ENCODE results near the gene GUCA2B.
A peak's percentile ranks its signal among the peaks of the same experiment; 100 is the strongest.

The GUCA2B gene

GRCh38 chr1:42142894-42143675, 10.1 kb upstream of the GUCA2B start:
- DNase-seq (ENCODE audit: insufficient read length, low spot score) (no peak), FAIRE-seq (no peak)

- FAIRE-seq, result no peak
Measured at GRCh38 chr1:42143896-42144710, 9.1 kb upstream of the GUCA2B start.

DNA sequence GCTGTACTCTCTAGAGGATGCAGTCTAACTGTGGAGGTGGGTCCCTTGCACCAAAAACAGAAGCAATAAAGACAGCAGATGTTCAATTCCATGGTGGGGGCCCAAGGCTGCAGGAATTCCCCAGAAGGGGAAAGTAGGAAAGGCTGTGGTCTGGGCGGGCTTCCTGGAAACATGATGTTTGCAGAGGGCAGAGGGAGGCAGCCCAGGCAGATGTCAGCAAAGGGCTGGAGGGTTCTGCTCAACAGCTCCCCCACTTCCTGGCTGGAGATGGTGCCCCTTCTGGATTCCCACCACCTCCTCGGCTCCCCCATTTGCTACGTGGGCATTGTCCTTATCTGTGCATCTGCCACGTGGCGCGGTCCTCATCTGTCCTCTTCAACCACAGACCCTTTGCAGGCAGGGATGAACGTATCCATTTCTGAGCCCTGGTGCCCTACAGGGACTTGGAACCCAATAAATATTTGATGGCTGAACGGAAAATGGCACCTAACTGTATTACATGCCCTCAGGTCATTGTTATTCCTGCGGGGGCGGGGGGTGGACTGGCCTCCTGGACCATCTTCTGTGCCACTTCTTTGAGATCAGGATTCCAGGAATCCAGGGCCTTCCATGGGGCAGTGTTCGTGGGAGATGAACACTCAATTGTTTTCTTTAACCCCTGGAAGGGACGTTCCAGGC, 8.4 kb upstream of the GUCA2B start:
- DNase-seq (ENCODE audit: insufficient read length, low spot score) (no peak), FAIRE-seq (no peak)

More at GRCh38 chr1:42143896-42144710, 9.1 kb upstream of the GUCA2B start:
- DNase-seq (ENCODE audit: insufficient read length, low spot score), result no peak

DNA sequence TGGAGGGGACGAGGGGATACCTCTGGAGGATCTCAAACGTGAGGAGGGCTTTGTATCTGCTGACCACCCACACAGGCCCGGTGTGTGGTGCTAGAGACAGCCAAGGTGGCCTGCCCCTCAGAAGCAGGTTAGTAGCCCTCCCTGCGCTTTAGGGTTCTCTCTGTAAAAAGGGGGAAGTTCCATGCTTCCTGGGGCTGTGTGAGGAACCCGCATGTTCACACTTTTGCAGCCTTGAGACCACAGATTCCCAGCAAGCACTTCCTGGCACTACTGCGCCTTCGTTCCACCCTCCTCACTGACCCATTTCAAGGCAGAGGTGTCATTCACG, 7.9 kb upstream of the GUCA2B start:
- no peak for DNase-seq (ENCODE audit: insufficient read length, low spot score)
- no peak for FAIRE-seq

DNA sequence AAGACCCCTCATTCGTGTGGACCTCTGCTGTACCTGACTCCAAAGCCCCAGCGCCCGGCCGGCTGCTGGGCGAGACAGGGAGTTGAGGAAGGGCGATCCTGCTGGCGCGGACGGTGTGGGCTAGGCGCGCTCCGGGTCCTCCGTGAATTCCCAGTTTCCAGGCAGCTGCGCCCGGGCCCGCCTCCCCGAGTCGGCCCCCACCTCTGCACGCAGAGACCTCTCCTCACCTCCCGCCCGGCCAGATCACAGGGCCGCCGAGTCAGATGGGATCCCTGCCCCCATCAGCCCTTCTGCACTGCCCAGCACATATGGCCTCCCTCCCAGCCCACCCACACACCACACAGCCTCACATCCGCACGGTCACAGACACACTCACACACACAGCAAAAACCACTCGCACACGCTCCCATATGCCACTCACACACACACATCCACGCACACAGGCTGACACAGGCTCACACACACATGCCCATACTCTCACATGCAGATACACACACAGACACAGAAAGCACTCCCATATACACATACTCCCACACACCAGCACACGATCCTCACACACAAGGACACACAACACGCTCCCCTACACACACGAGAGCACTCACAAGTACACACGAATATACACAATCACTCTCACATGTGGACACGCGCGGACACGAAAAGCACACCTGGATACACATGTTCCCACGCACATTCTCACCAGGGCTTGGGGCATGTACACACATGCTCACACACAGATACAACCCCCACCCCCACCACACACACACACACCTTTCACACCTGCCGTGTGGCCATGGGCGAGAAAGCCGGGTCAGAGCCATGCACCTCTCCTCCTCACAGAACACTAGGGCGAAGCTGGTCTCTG, 7.2 kb upstream of the GUCA2B start:
- FAIRE-seq, result no peak

DNA sequence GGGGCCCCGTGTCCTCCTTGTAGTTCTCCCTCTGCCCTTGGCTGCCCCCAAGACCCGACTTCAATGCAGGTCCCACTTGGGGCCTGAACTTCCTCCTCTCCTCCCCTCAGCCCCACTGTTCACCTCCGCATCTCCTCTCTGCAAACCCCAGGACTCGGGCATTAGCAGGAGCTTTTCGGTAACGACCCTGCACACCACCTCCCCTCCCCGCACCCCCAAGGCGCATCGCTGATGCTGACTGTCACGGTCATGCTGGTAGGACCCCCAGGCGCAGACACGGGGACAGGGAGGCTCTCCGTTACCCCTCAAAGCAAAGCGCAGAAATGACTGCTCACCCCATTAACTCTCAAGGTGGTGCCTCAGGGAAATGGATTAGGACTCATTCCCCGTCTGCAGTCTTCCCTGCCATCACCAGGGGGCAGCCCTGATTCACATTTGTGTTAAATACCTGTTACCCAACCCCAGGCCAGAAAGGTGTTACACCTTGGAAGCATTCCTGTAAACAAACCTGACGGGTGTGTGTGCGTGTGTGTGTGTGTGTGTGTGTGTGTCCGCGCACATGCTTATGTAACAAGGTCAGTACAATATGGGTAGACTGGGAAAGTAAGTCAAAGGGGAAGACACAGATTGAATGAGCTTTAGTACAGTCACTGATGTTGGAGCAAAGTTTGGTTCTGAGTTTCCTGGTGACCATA, 6.4 kb upstream of the GUCA2B start:
- DNase-seq (ENCODE audit: insufficient read length, low spot score), result peak; percentile 65
- peak; percentile 86 for FAIRE-seq

More for the DNA sequence above, 7.2 kb upstream of the GUCA2B start:
- DNase-seq (ENCODE audit: insufficient read length, low spot score), result no peak

GRCh38 chr1:42148166-42148565, 5.0 kb upstream of the GUCA2B start:
- DNase-seq (ENCODE audit: insufficient read length, low spot score) (no peak), FAIRE-seq (no peak)

DNA sequence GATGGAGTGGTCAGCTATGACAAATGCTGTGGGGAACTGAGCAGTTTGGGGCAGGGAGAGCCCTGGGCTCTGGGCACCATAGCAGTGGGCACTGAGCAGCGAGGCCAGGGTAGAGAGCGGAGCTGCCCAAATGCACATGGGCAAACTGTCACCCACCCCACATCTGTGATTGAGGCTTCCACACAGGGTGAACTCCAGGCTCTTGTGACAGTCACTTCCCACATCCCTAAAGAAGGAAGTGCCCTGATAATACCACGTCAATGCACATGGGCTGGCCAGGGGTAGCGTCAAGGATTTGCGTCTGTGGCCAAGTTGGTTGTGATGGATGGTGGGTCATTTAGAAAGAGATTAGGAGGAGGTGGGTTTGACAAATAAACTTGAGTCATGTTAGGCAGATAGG, 2.6 kb upstream of the GUCA2B start:
- no peak for DNase-seq (ENCODE audit: insufficient read length, low spot score)
- no peak for FAIRE-seq

- no peak for DNase-seq (ENCODE audit: insufficient read length, low spot score)
- FAIRE-seq, result no peak
Measured at GRCh38 chr1:42152119-42152518, 1.1 kb upstream of the GUCA2B start.

DNA sequence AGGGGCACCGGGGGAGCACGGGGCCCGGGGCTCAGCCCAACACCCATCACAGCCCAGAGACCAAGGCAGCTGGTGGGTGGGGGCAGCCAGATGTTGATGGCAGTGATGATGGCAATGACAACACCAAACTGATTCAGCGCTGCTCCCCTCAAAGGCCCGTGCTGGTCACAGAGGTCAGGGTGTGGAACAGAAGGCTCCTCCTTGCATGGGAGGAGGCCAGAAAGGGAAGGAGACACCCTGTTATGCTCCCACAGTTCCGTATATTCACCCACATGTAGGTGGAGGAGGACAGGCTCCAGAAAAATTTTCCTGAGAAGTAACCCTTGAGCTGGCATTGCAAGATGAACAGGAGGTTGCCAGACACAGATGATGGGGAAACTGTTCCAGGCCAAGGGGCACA, 414 bp downstream of the GUCA2B start:
- FAIRE-seq, result no peak

GRCh38 chr1:42154685-42155084, 1.5 kb downstream of the GUCA2B start:
- DNase-seq (ENCODE audit: insufficient read length, low spot score) (no peak), FAIRE-seq (no peak)

More for the DNA sequence above, 414 bp downstream of the GUCA2B start:
- no peak for DNase-seq (ENCODE audit: insufficient read length, low spot score)

DNA sequence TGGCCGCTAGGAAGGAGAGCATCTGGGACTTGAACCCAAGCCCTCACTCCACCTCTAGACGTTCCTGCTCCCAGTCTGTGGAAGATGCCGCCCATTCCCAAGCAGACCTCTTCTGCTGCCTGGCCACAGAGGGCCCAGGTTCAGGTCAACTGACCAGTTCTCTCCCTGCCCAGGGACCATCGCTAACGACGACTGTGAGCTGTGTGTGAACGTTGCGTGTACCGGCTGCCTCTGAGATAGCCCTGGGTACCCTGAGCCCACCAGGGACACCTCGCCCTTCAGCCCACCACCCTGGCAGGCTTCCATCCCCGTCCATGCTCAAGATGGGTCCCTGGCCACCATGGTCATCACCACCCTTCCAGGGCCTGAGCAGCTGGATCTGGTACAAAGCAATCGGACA, 2.2 kb downstream of the GUCA2B start:
- FAIRE-seq (no peak), DNase-seq (ENCODE audit: insufficient read length, low spot score) (no peak)

DNA sequence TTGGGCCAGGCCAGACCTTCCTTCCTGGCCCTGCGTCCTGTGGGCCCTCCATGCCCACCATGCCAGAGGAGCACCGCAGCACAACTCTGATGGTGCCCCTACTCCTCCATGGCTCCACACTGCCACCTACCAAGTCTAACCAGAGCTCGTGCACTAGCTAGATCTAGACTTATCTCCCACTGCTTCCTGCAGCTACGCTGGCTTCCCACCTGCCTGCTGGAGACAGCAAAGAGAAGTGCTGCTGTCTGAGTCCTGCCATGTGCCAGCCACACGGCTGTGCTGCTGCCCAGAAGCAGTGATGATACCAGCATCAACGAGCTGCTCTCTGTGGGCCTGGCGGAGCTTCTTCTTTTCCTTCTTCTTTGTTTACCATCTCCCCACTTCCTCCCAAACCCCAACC, 4.5 kb downstream of the GUCA2B start:
- DNase-seq (ENCODE audit: insufficient read length, low spot score) (no peak), FAIRE-seq (no peak)

- FAIRE-seq (no peak), DNase-seq (ENCODE audit: insufficient read length, low spot score) (no peak)
Measured at GRCh38 chr1:42158189-42158588, 5.0 kb downstream of the GUCA2B start.

- FAIRE-seq (no peak), DNase-seq (ENCODE audit: insufficient read length, low spot score) (no peak)
Measured at GRCh38 chr1:42162181-42162580, 9.0 kb downstream of the GUCA2B start.

DNA sequence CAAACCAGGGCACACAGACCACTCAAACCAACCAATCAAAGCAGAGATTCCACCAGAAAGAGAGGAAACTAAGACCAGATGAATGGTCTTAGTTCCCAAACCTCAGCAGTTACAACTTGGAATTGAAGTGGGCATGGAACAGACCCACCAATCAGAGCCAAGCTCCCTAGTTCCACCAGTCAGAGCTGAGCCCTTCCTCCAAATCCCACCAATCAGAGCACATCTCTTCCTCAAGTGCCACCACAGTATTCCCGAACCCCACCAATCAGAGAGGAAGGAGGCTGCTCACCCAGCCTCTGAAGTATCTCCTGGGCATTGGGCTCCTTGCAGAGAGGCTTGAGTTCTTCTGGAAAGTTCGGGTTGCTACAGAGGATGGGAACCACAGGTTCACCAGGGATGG, 9.9 kb downstream of the GUCA2B start:
- DNase-seq (ENCODE audit: insufficient read length, low spot score), result no peak
- FAIRE-seq, result no peak

DNA sequence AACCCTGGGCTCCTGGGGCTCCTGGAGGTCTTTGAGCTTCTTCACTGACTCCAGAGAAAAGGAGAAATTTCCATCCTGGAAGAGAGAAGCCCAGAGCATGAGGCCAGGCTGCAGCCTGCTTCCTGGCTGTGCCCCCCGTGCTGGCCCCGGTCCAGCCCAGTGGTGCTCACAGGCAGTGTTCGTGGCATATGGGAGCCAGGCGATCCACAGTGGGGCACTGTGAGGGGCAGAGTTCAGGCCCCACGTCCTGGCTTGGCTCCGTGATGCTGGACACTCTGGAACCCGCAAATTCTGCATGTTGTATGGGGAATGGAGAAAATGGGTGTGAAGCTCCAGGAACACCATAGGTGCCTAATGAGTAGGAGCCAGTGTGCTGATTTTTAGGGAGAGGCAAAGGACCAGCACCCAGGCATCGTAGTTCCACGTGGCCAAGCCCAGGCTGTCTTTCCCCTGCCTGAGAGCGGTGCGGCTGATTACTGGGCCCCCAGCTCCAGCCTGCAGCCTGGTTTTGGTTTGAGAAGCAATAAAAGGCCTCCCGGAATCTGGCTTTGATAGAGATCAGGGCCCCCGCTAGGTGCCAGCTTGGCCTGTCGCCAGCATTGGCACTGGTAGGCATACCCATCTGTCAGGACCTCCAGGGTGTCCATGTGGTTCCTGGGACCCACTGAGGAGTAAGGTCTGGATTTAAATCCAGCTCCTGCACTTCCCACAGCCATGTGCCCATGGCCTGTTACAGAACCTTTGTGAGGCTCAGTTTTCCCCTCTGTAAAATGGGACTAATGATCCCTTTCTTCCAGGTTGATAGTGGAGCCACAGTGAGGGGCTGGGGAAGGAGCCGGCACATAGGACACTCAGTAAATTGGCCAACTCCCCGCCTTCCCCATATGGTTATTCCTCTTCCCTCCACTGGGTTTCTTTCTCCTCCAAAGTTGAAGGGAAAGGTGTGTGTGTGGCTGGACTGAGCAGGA, 10.6 kb downstream of the GUCA2B start:
- FAIRE-seq (no peak), DNase-seq (ENCODE audit: insufficient read length, low spot score) (no peak)

GRCh38 chr1:42164551-42165420, 11.6 kb downstream of the GUCA2B start, which contains the start of gene GUCA2A:
TSS of gene GUCA2A (minus strand) at chr1:42164745. CDS start at chr1:42164712, 33 bp downstream.
- FAIRE-seq (no peak), DNase-seq (ENCODE audit: insufficient read length, low spot score) (no peak)
